H1 (cell line): ENCODE data around the gene GSTM2. TPM values are rescaled to one million over a fixed set of nuclear protein-coding genes. Genes with fewer than 3 reads are reported as not detected.

Source experiments
- CTCF ChIA-PET: fragments of 300-600 bp; sonication (Branson Sonifier 250); formaldehyde crosslinking; loops from one replicate; lab custom pipeline; 2021; ENCODE audit not compliant: partially characterized antibody; lab: Charles Lee
- POLR2A ChIA-PET: fragments of 300-600 bp; sonication (Branson Sonifier 250); formaldehyde crosslinking; loops from one replicate; lab custom pipeline; 2021; ENCODE audit warnings: inconsistent platforms; ENCODE audit not compliant: partially characterized antibody; lab: Charles Lee
- DNase-seq, 2 experiments: peaks; one replicate each; pipeline versions ENCODE4 v3.0.0 to v3.0.0-alpha.2; 2010 to 2022; ENCODE audit warnings: low spot score in 2 of 2, low read depth in 1 of 2, mixed read lengths in 1 of 2
- FAIRE-seq: peaks from 2 replicates; lab custom pipeline; 2011; peaks lifted over from hg19 to GRCh38; lab: Jason Lieb, UNC
- H2AFZ ChIP-seq: 2 replicates; pipeline ENCODE4 v1.8.1; 2012; ENCODE audit warnings: low read length, inconsistent platforms
- H2AK5ac ChIP-seq: 2 replicates; pipeline ENCODE4 v1.6.1; 2013; ENCODE audit warnings: low read depth, low read length
- H2BK120ac ChIP-seq: replicated peaks from 2 replicates; pipeline ENCODE3; 2013; ENCODE audit warnings: low read depth, low read length, inconsistent platforms
- H2BK12ac ChIP-seq: 2 replicates; pipeline ENCODE4 v1.6.1; 2013; ENCODE audit warnings: low read depth, low read length
- H2BK15ac ChIP-seq: 2 replicates; pipeline ENCODE4 v1.6.1; 2013; ENCODE audit warnings: low read length
- H2BK20ac ChIP-seq: 2 replicates; pipeline ENCODE4 v1.6.1; 2013; ENCODE audit warnings: low read length
- H2BK5ac ChIP-seq: 2 replicates; pipeline ENCODE4 v1.6.1; 2013; ENCODE audit warnings: low read depth, low read length
- H3K14ac ChIP-seq: 2 replicates; pipeline ENCODE4 v1.6.1; 2013; ENCODE audit warnings: inconsistent platforms; ENCODE audit not compliant: insufficient read length
- H3K18ac ChIP-seq: 2 replicates; pipeline ENCODE4 v1.6.1; 2013; ENCODE audit warnings: low read length; ENCODE audit errors: extremely low read depth
- H3K23ac ChIP-seq: 2 replicates; pipeline ENCODE4 v1.6.1; 2013; ENCODE audit warnings: inconsistent platforms; ENCODE audit not compliant: insufficient read length
- H3K23me2 ChIP-seq: 2 replicates; pipeline ENCODE4 v1.6.1; 2013; ENCODE audit warnings: low read depth, low read length
- H3K27ac ChIP-seq: 2 replicates; pipeline ENCODE4 v1.6.1; 2011; ENCODE audit warnings: low read depth, low read length, inconsistent platforms
- H3K27me3 ChIP-seq, 4 experiments: replicated peaks in 1 of 4; 1 replicate in 1 of 4; 2 replicates in 3 of 4; pipeline versions ENCODE4 v1.6.1 to v1.8.1; 2011 to 2013; ENCODE audit warnings: low read length in 3 of 4, mild to moderate bottlenecking in 3 of 4, inconsistent platforms in 2 of 4, mixed read lengths in 2 of 4, moderate library complexity in 1 of 4; ENCODE audit not compliant: control insufficient read depth in 3 of 4, insufficient read depth in 3 of 4; ENCODE audit errors: extremely low read depth in 1 of 4
- H3K36me3 ChIP-seq, 4 experiments: 2 replicates each; pipeline versions ENCODE4 v1.6.1 to v1.8.1; 2011 to 2013; ENCODE audit warnings: mild to moderate bottlenecking in 4 of 4, low read length in 3 of 4, moderate library complexity in 2 of 4, control low read depth in 1 of 4, inconsistent platforms in 1 of 4; ENCODE audit not compliant: insufficient read depth in 4 of 4, control insufficient read depth in 2 of 4
- H3K4ac ChIP-seq: replicated peaks from 2 replicates; pipeline ENCODE3; 2013; ENCODE audit warnings: low read length, low read depth, mixed read lengths, inconsistent platforms; ENCODE audit not compliant: insufficient read length
- H3K4me1 ChIP-seq, 4 experiments: replicated peaks in 1 of 4; 1 replicate in 1 of 4; 2 replicates in 3 of 4; pipeline versions ENCODE4 v1.6.1 to v1.8.1; 2011 to 2013; ENCODE audit warnings: low read length in 3 of 4, inconsistent platforms in 2 of 4, mixed read lengths in 1 of 4; ENCODE audit not compliant: insufficient read depth in 4 of 4, control insufficient read depth in 3 of 4
- H3K4me2 ChIP-seq, 2 experiments: 2 replicates each; pipeline versions ENCODE4 v1.6.1 to v1.8.1; 2011 to 2013; ENCODE audit warnings: low read depth in 2 of 2, low read length in 2 of 2, control low read depth in 1 of 2, inconsistent platforms in 1 of 2, mild to moderate bottlenecking in 1 of 2; ENCODE audit not compliant: insufficient read depth in 1 of 2
- H3K4me3 ChIP-seq, 4 experiments: fragments of 200-600, 300-600 bp in 1 of 4; sonication (generic), shearing (Covaris generic), sonication (Bioruptor Twin) in 1 of 4; 2 replicates each; pipeline versions ENCODE4 v1.5.1 to v1.8.1; 2011 to 2016; ENCODE audit warnings: low read length in 4 of 4, low read depth in 3 of 4, control low read depth in 2 of 4, inconsistent platforms in 2 of 4, mild to moderate bottlenecking in 2 of 4, mixed read lengths in 1 of 4, moderate library complexity in 1 of 4; ENCODE audit not compliant: insufficient read depth in 2 of 4; ENCODE audit errors: extremely low read depth in 1 of 4
- H3K56ac ChIP-seq: replicated peaks from 2 replicates; pipeline ENCODE3; 2013; ENCODE audit warnings: low read depth, mild to moderate bottlenecking, mixed read lengths, low read length, inconsistent platforms; ENCODE audit not compliant: insufficient read length
- H3K79me1 ChIP-seq: 2 replicates; pipeline ENCODE4 v1.6.1; 2013; ENCODE audit warnings: low read depth, low read length, control low read depth
- H3K79me2 ChIP-seq, 2 experiments: 2 replicates each; pipeline versions ENCODE4 v1.6.1 to v1.8.1; 2012 to 2013; ENCODE audit warnings: low read length in 2 of 2, mild to moderate bottlenecking in 2 of 2, inconsistent platforms in 1 of 2; ENCODE audit not compliant: insufficient read depth in 2 of 2, control insufficient read depth in 1 of 2
- H3K9ac ChIP-seq, 4 experiments: replicated peaks in 1 of 4; 1 replicate in 1 of 4; 2 replicates in 3 of 4; pipeline versions ENCODE4 v1.6.1 to v1.8.1; 2011 to 2013; ENCODE audit warnings: low read depth in 3 of 4, low read length in 3 of 4, control low read depth in 2 of 4, mild to moderate bottlenecking in 2 of 4, moderate library complexity in 2 of 4, inconsistent platforms in 1 of 4; ENCODE audit errors: extremely low read depth in 1 of 4
- H3K9me3 ChIP-seq, 2 experiments: 2 replicates each; pipeline versions ENCODE4 v1.6.1 to v1.8.1; 2012 to 2013; ENCODE audit warnings: mild to moderate bottlenecking in 2 of 2, moderate library complexity in 2 of 2, control low read depth in 1 of 2, inconsistent platforms in 1 of 2, low read depth in 1 of 2, low read length in 1 of 2, mixed read lengths in 1 of 2; ENCODE audit not compliant: insufficient read depth in 2 of 2
- H4K20me1 ChIP-seq, 2 experiments: replicated peaks in 1 of 2; 2 replicates each; pipeline versions ENCODE3 to v1.8.1; 2011 to 2013; ENCODE audit warnings: inconsistent platforms in 2 of 2, low read length in 2 of 2, mild to moderate bottlenecking in 1 of 2; ENCODE audit not compliant: insufficient read depth in 2 of 2, control insufficient read depth in 1 of 2
- H4K5ac ChIP-seq: 2 replicates; pipeline ENCODE4 v1.6.1; 2013; ENCODE audit warnings: low read length, low read depth, mixed read lengths, inconsistent platforms; ENCODE audit not compliant: insufficient read length
- H4K8ac ChIP-seq: 2 replicates; pipeline ENCODE4 v1.8.0; 2013; ENCODE audit warnings: mild to moderate bottlenecking, moderate library complexity, low read length, inconsistent platforms; ENCODE audit not compliant: insufficient read depth; ENCODE audit errors: extremely low read depth
- H4K91ac ChIP-seq: replicated peaks from 2 replicates; pipeline ENCODE3; 2013; ENCODE audit warnings: low read length, mixed read lengths, inconsistent platforms; ENCODE audit not compliant: insufficient read length
- EGR1 ChIP-seq: IDR thresholded peaks from 2 replicates; pipeline ENCODE4 v1.6.1; 2011; ENCODE audit warnings: low read depth, low read length, borderline replicate concordance
- HDAC6 ChIP-seq: IDR thresholded peaks from one replicate; pipeline ENCODE4 v1.7.1; 2012; ENCODE audit warnings: low read depth, mild to moderate bottlenecking, inconsistent platforms, low read length, moderate library complexity
- RNF2 ChIP-seq: fragments of 200-900, 300-1000 bp; sonication (generic); IDR thresholded peaks from 2 replicates; pipeline ENCODE4 v1.7.1; 2016; ENCODE audit warnings: borderline replicate concordance, low read depth, mild to moderate bottlenecking, antibody characterized with exemption, low read length; ENCODE audit not compliant: poor library complexity, severe bottlenecking; ENCODE audit errors: missing control alignments
- SUZ12 ChIP-seq: fragments of 200-600 bp; sonication (generic); IDR thresholded peaks from 2 replicates; pipeline ENCODE4 v1.6.1; 2012; ENCODE audit warnings: mild to moderate bottlenecking, inconsistent platforms, low read length, moderate library complexity, mixed read lengths
- WGBS, 2 experiments: shearing (Covaris generic) in 1 of 2; methylation state at CpG; one replicate each; pipeline versions ENCODE4 v1.1.6 to v1.1.7; 2013 to 2015; ENCODE audit warnings: low lambda C conversion rate in 2 of 2, mixed read lengths in 2 of 2, inconsistent platforms in 1 of 2, low coverage in 1 of 2, missing lambda C conversion rate in 1 of 2; ENCODE audit not compliant: insufficient replicate concordance in 2 of 2, insufficient coverage in 1 of 2, insufficient read length in 1 of 2; ENCODE audit errors: extremely low coverage in 1 of 2, missing lambda C conversion rate in 1 of 2; 5-methylcytosine and 5-hydroxymethylcytosine counted together
- polyA plus RNA-seq, 7 experiments: library from polyadenylated mRNA; depleted of rRNA in 3 of 7; stranded (reverse) in 5 of 7; unstranded in 2 of 7; fragments of >200 nt in 5 of 7; fragments of 200-250 nt in 2 of 7; gene quantifications; 1 replicate in 5 of 7; 2 replicates in 1 of 7; 4 replicates in 1 of 7; pipeline versions ENCODE4 v1.2.1 to v1.2.3, GENCODE V29; 2011 to 2013; ENCODE audit warnings: missing spikeins in 2 of 7, mixed read lengths in 2 of 7
- total RNA-seq: library from RNA; stranded (reverse); fragmentation: NEBNext Ultra II Directional; extraction: Animal tissue kit (Norgen Biotek cat#: 25700); gene quantifications from 2 replicates; pipeline ENCODE4 v1.2.1, GENCODE V29; 2021

The GSTM2 gene
- total and polyA plus RNA-seq, 2 of the 8 experiments (the other 6 are each of a cell fraction or from before 2014, with no cell fraction given): 9.6 to 23.1 TPM

GRCh38 chr1:109659997-109660690 is 7.7 kb upstream of the GSTM2 start:
- H3K36me3 ChIP-seq: no peaks in the 10 kb centered on the region
- no peak overlapping the region for H3K4ac ChIP-seq

More at GRCh38 chr1:109659997-109660690, 7.7 kb upstream of the GSTM2 start:
- H2AK5ac ChIP-seq: no peak overlapping the region
- no peak overlapping the region for H3K18ac ChIP-seq
- no peak overlapping the region for H2BK5ac ChIP-seq
- H2BK15ac ChIP-seq: no peak overlapping the region
- H4K91ac ChIP-seq: no peak overlapping the region
- no peak overlapping the region for H4K8ac ChIP-seq
- no peaks in the 10 kb centered on the region for H3K9me3 ChIP-seq
- H3K23me2 ChIP-seq: peaks cover 9% of the 10 kb centered on the region
- H3K27me3 ChIP-seq: peaks cover 0 to 1% (median 0%) of the 10 kb centered on the region in 4 experiments; a peak in 3 of 7 replicates
- no peak overlapping the region for H3K23ac ChIP-seq
- no peak overlapping the region for H2BK120ac ChIP-seq
- no peaks in the 10 kb centered on the region for H4K20me1 ChIP-seq
- WGBS, 2 experiments: 86% methylated on average over 5 of the region's 5 CpGs; no CpG with 5 or more reads in 1 of the 2 experiments
- H3K27ac ChIP-seq: no peak overlapping the region
- POLR2A ChIA-PET: interaction anchor here (1.0 kb wide), 1 partner anchor 10 kb away, joined by 3 read pairs; no protein-coding TSS in a partner anchor
- H3K9ac ChIP-seq: no peak overlapping the region
- no peak overlapping the region for H3K4me2 ChIP-seq
- TF ChIP-seq EGR1 (no peak), SUZ12 (no peak), RNF2 (no peak), HDAC6 (no peak)
- CTCF ChIA-PET: interaction anchor here (1.1 to 3.8 kb wide), 5 partner anchors 11 to 114 kb away, joined by 3 to 24 read pairs (median 4); no protein-coding TSS in a partner anchor
- 0 out of 7 replicates have a peak, but pooled peaks cover 0 to 3% (median 0%) of the 10 kb centered on the region in 4 experiments for H3K4me1 ChIP-seq
- no peak overlapping the region for H2BK20ac ChIP-seq
- H2BK12ac ChIP-seq: no peak overlapping the region
- H3K79me2 ChIP-seq: no peaks in the 10 kb centered on the region
- no peak overlapping the region for H4K5ac ChIP-seq
- no peak overlapping the region for H3K56ac ChIP-seq
- FAIRE-seq (no peak), DNase-seq (no peak)
- H2AFZ ChIP-seq: no peak overlapping the region
- no peaks in the 10 kb centered on the region for H3K79me1 ChIP-seq
- H3K4me3 ChIP-seq: no peak overlapping the region
- H3K14ac ChIP-seq: no peak overlapping the region
